Measurements from ENCODE around the gene SLC9A8. TPM values are rescaled to one million over a fixed set of nuclear protein-coding genes. Genes with fewer than 3 reads are reported as not detected.
A peak's percentile ranks its signal among the peaks of the same experiment; 100 is the strongest.

Gene SLC9A8
- total and polyA plus RNA-seq, 2 of the 4 experiments (the other 2 are of a cell fraction): 4.1 to 5.0 TPM

DNA sequence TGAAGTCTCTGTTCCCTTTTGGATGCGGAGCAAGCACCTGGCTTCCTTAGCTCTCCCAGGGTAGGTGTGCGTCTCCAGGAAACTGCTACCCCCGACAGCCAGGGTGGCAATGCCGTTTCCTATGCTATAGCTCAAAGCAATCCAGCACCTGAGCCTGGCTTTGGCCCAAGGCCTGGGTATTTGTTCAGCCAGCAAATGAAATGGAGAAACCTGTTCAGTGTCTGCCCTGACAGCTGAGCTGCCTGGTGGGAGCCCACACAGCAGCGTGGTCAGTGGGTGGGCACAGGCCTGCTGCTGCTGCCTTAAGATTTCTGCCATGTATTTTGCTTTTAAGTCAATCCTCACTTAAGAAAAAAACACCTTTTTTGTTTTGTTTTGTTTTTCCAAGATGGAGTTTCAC, 89.0 kb downstream of the SLC9A8 start:
- no peak overlapping the region for H2BK5ac ChIP-seq (ENCODE audit: low read depth, low read length, poor library complexity, severe bottlenecking)
- no peak overlapping the region for H2AFZ ChIP-seq (replicated peaks; ENCODE audit: low read length, poor library complexity)
- H3K4ac ChIP-seq (ENCODE audit: low read depth, low read length): no peak overlapping the region
- in situ Hi-C loops (cut with MboI; ENCODE audit: low sequenced_read_pairs): no loop called here
- H3K23ac ChIP-seq (ENCODE audit: low read depth, low read length): no peak overlapping the region
- H2BK15ac ChIP-seq (ENCODE audit: low read depth, low read length): no peak overlapping the region
- no peak overlapping the region for H3K56ac ChIP-seq (ENCODE audit: extremely low read depth, insufficient read depth, low read length)
- no peak overlapping the region for H4K5ac ChIP-seq (ENCODE audit: low read depth, low read length)
- peak overlapping the region; percentile 39; the same call in 1 of the 2 replicates for H4K91ac ChIP-seq (ENCODE audit: insufficient read depth, low read depth, low read length)
- intact Hi-C loops (cut with micrococcal nuclease): no loop called here
- no TSS peak for BruUV-seq (replicated peaks)
- TF ChIP-seq BHLHE40 (IDR thresholded peaks at IDR 0.05; ENCODE audit: low read depth, low read length) (no peak), RAD21 (IDR thresholded peaks at IDR 0.05; ENCODE audit: low read length) (no peak), POLR2A (IDR thresholded peaks at IDR 0.05; ENCODE audit: low read depth, low read length) (no peak), CHD1 (IDR thresholded peaks at IDR 0.05; ENCODE audit: low read depth, low read length) (no peak), RFX5 (IDR thresholded peaks at IDR 0.05; ENCODE audit: low read depth, low read length) (no peak), FOS (IDR thresholded peaks at IDR 0.05; ENCODE audit: low read depth, low read length) (no peak), MAZ (IDR thresholded peaks at IDR 0.05; ENCODE audit: borderline replicate concordance, low read depth, low read length) (no peak), NFE2L2 (IDR thresholded peaks at IDR 0.05; ENCODE audit: low read depth, low read length) (no peak), SMC3 (IDR thresholded peaks at IDR 0.05; ENCODE audit: low read depth, low read length) (no peak), MXI1 (IDR thresholded peaks at IDR 0.05; ENCODE audit: borderline replicate concordance, low read depth, low read length) (no peak), RCOR1 (IDR thresholded peaks at IDR 0.05; ENCODE audit: insufficient replicate concordance, low read length) (no peak), MAFK (IDR thresholded peaks at IDR 0.05; ENCODE audit: low read depth, low read length) (no peak), CEBPB (IDR thresholded peaks at IDR 0.05; ENCODE audit: low read depth, low read length) (no peak)
- TF ChIP-seq, protein P1, sequence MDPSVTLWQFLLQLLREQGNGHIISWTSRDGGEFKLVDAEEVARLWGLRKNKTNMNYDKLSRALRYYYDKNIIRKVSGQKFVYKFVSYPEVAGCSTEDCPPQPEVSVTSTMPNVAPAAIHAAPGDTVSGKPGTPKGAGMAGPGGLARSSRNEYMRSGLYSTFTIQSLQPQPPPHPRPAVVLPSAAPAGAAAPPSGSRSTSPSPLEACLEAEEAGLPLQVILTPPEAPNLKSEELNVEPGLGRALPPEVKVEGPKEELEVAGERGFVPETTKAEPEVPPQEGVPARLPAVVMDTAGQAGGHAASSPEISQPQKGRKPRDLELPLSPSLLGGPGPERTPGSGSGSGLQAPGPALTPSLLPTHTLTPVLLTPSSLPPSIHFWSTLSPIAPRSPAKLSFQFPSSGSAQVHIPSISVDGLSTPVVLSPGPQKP (IDR thresholded peaks at IDR 0.05; ENCODE audit: borderline replicate concordance, low read depth, low read length): no peak
- TF ChIP-seq, protein P2, sequence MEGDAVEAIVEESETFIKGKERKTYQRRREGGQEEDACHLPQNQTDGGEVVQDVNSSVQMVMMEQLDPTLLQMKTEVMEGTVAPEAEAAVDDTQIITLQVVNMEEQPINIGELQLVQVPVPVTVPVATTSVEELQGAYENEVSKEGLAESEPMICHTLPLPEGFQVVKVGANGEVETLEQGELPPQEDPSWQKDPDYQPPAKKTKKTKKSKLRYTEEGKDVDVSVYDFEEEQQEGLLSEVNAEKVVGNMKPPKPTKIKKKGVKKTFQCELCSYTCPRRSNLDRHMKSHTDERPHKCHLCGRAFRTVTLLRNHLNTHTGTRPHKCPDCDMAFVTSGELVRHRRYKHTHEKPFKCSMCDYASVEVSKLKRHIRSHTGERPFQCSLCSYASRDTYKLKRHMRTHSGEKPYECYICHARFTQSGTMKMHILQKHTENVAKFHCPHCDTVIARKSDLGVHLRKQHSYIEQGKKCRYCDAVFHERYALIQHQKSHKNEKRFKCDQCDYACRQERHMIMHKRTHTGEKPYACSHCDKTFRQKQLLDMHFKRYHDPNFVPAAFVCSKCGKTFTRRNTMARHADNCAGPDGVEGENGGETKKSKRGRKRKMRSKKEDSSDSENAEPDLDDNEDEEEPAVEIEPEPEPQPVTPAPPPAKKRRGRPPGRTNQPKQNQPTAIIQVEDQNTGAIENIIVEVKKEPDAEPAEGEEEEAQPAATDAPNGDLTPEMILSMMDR (conservative IDR thresholded peaks at IDR 0.05; ENCODE audit: low read depth, low read length): no peak
- TF ChIP-seq, protein P3, sequence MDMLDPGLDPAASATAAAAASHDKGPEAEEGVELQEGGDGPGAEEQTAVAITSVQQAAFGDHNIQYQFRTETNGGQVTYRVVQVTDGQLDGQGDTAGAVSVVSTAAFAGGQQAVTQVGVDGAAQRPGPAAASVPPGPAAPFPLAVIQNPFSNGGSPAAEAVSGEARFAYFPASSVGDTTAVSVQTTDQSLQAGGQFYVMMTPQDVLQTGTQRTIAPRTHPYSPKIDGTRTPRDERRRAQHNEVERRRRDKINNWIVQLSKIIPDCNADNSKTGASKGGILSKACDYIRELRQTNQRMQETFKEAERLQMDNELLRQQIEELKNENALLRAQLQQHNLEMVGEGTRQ (IDR thresholded peaks at IDR 0.05; ENCODE audit: low read depth, low read length): no peak
- no peaks in the 10 kb centered on the region for H3K9me3 ChIP-seq (ENCODE audit: control insufficient read depth, insufficient read depth, low read length)
- no peak overlapping the region for H3K27ac ChIP-seq (ENCODE audit: insufficient read depth, low read length)
- no peak overlapping the region for H3K14ac ChIP-seq (replicated peaks; ENCODE audit: low read depth, low read length)
- no peak overlapping the region for H2AK5ac ChIP-seq (ENCODE audit: low read depth, low read length)
- H3K27me3 ChIP-seq (ENCODE audit: control insufficient read depth, insufficient read depth, low read length): no peaks in the 10 kb centered on the region
- peaks cover 22% of the 10 kb centered on the region for H4K20me1 ChIP-seq (ENCODE audit: insufficient read depth, low read length)
- dilution Hi-C loops (cut with HindIII; ENCODE audit: low sequenced_read_pairs, unreplicated experiment): no loop called here
- ChIA-PET CTCF (no interaction called here), POLR2A (ENCODE audit: unreplicated experiment) (no interaction called here)
- peaks cover 7% of the 10 kb centered on the region for H3K9me1 ChIP-seq (ENCODE audit: insufficient read depth, low read length)
- H3K36me3 ChIP-seq (ENCODE audit: control insufficient read depth, insufficient read depth, low read length): peaks cover 28% of the 10 kb centered on the region
- no peak overlapping the region for H3K18ac ChIP-seq (ENCODE audit: low read depth, low read length)
- no peak overlapping the region for H2AK9ac ChIP-seq (replicated peaks; ENCODE audit: low read depth, low read length, poor library complexity)
- H3K4me2 ChIP-seq (ENCODE audit: low read depth, low read length): no peak overlapping the region
- no peak overlapping the region for H2BK20ac ChIP-seq (ENCODE audit: low read depth, low read length)
- WGBS, 2 experiments (ENCODE audit: extremely low coverage in 2 of 2, insufficient read length in 1 of 2): 96% methylated on average over 3 of the region's 5 CpGs; no CpG with 5 or more reads in 1 of the 2 experiments
- H3K4me1 ChIP-seq (ENCODE audit: control insufficient read depth, insufficient read depth, low read length): peaks cover 6% of the 10 kb centered on the region
- no peak overlapping the region for H3K4me3 ChIP-seq (ENCODE audit: insufficient read depth, low read depth, low read length)
- peaks cover 3 to 38% of the 10 kb centered on the region in 2 experiments for H3K79me1 ChIP-seq (ENCODE audit: low read depth in 1 of 2, low read length in 2 of 2)
- no peak overlapping the region for H3K9ac ChIP-seq (ENCODE audit: low read depth, low read length)
- H2BK120ac ChIP-seq (ENCODE audit: low read depth, low read length): no peak overlapping the region
- no peak for DNase-seq
- ATAC-seq (ENCODE audit: low read depth): no peak
- H4K8ac ChIP-seq (ENCODE audit: low read depth in 2 of 2, low read length in 2 of 2): no peak overlapping the region
